Osteocyte (in vitro differentiated cells): ENCODE data around the gene CAVIN2. TPM values are rescaled to one million over a fixed set of nuclear protein-coding genes. Genes with fewer than 3 reads are reported as not detected.
"Not testable (repeated sequence)": the region's sequence is repeated elsewhere in the genome, so short reads cannot be mapped to it uniquely, and the experiment has no call there.

ENCODE experiments used
- DNase-seq: peaks from one replicate; pipeline ENCODE4 v3.0.0; 2021; ENCODE audit warnings: mixed read lengths; ENCODE audit not compliant: unreplicated experiment; ENCODE audit errors: extremely low spot score
- H3K27ac Mint-ChIP-seq: one replicate; pipeline ENCODE4 v1.8.0; 2021; ENCODE audit warnings: mild to moderate bottlenecking, mixed read lengths; ENCODE audit not compliant: unreplicated experiment
- H3K27me3 Mint-ChIP-seq: one replicate; pipeline ENCODE4 v1.8.0; 2021; ENCODE audit warnings: mixed read lengths; ENCODE audit not compliant: unreplicated experiment
- H3K36me3 Mint-ChIP-seq: one replicate; pipeline ENCODE4 v1.8.0; 2021; ENCODE audit warnings: mixed read lengths; ENCODE audit not compliant: unreplicated experiment
- H3K4me1 Mint-ChIP-seq: one replicate; pipeline ENCODE4 v1.8.0; 2021; ENCODE audit warnings: mixed read lengths; ENCODE audit not compliant: unreplicated experiment
- H3K4me3 Mint-ChIP-seq: one replicate; pipeline ENCODE4 v1.8.0; 2021; ENCODE audit warnings: mild to moderate bottlenecking, moderate library complexity, mixed read lengths; ENCODE audit not compliant: unreplicated experiment
- H3K9me3 Mint-ChIP-seq: one replicate; pipeline ENCODE4 v1.8.0; 2021; ENCODE audit warnings: mixed read lengths; ENCODE audit not compliant: unreplicated experiment
- total RNA-seq: library from RNA; stranded (reverse); gene quantifications from 2 replicates; pipeline ENCODE4 v1.2.1, GENCODE V29; 2021
- TF ChIP-seq, protein P1 (sequence below): fragments of 200-600 bp; sonication (generic); IDR thresholded peaks from 2 replicates; pipeline ENCODE4 v1.5.0; 2021; ENCODE audit warnings: antibody characterized with exemption, mild to moderate bottlenecking, moderate library complexity

The CAVIN2 gene
- total RNA-seq, 1 donor from 2014 or later: 5.3 TPM

DNA sequence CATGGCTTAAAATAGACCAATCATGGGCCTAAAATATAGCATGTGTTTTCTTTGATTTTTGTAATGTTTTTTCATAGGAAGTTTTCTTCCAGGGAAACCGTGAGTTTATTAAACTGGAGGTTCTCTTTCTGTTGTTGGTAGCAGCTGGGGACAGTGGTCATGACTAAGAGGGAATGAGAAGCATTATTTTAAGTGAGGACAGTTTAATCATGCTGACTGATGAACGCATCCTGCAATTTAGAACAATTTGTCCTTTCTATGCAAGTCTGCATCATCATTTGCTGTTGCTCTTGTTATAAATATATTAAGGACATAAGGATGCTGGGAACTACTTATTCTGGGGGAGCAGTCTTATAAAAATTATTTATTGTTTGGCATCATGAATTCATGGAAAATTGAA lies 51.2 kb downstream of the CAVIN2 start:
- peaks cover 3% of the 10 kb centered on the region for H3K4me1 Mint-ChIP-seq
- no peaks in the 10 kb centered on the region for H3K36me3 Mint-ChIP-seq
- H3K9me3 Mint-ChIP-seq: peaks cover 4% of the 10 kb centered on the region
- no peak overlapping the region for H3K27ac Mint-ChIP-seq
- TF ChIP-seq, protein P1, sequence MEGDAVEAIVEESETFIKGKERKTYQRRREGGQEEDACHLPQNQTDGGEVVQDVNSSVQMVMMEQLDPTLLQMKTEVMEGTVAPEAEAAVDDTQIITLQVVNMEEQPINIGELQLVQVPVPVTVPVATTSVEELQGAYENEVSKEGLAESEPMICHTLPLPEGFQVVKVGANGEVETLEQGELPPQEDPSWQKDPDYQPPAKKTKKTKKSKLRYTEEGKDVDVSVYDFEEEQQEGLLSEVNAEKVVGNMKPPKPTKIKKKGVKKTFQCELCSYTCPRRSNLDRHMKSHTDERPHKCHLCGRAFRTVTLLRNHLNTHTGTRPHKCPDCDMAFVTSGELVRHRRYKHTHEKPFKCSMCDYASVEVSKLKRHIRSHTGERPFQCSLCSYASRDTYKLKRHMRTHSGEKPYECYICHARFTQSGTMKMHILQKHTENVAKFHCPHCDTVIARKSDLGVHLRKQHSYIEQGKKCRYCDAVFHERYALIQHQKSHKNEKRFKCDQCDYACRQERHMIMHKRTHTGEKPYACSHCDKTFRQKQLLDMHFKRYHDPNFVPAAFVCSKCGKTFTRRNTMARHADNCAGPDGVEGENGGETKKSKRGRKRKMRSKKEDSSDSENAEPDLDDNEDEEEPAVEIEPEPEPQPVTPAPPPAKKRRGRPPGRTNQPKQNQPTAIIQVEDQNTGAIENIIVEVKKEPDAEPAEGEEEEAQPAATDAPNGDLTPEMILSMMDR: no peak
- no peak overlapping the region for H3K4me3 Mint-ChIP-seq
- no peak for DNase-seq
- no peaks in the 10 kb centered on the region for H3K27me3 Mint-ChIP-seq

DNA sequence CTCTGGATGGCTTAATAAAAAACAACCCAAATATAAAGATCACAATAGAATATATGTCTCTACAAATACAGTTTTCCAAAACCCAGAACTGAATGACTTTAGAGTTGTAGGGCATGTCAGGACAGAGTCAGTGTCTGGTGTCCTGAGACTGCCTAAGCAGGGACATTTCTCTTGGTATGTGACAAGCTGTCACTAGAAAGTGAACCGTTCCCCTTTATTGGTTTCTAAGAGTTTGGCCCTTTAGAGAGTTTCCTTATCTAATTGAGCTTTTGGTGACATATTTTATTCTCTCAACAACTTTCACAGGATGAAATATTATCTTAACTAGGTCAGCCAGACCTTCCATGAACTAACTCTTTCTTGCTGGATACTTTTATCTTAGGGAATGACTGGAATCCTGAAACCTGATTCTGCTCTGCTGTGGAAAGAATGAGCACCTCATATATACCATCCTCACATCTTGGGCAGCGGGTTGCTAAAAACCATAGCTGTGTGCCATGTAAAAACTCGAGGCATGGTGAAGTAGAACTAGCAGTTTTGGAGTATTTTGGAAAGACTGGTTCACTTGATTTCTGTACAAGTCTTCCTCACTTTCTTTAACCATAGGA lies 54.8 kb downstream of the CAVIN2 start:
- Mint-ChIP-seq H3K36me3 (no peaks in the 10 kb centered on the region), H3K4me1 (peaks cover 15% of the 10 kb centered on the region), H3K27me3 (no peaks in the 10 kb centered on the region), H3K9me3 (peaks cover 4% of the 10 kb centered on the region), H3K4me3 (no peak overlapping the region), H3K27ac (no peak overlapping the region)
- DNase-seq: no peak
- TF ChIP-seq, protein P1: no peak

DNA sequence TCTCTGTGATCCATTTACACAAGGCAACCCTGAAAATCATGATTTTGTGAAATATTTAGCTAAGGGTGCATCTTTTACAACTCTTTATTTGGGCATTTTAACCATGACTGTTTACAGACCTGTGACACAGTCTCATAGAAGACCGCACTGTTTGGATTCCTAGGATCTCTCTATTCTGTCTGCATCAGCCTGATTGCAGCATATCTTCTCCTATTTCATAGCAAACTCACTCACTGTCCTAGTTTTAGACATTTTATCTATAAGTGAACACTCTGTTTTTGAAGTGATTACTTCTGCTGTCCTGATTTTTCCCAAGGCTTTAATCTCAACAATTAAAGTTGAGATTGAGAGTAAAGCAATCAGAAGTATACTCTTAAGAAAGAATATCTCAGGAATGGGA lies 56.2 kb downstream of the CAVIN2 start:
- H3K27ac Mint-ChIP-seq: no peak overlapping the region
- H3K27me3 Mint-ChIP-seq: no peaks in the 10 kb centered on the region
- peaks cover 15% of the 10 kb centered on the region for H3K4me1 Mint-ChIP-seq
- DNase-seq: no peak
- peaks cover 4% of the 10 kb centered on the region for H3K9me3 Mint-ChIP-seq
- H3K36me3 Mint-ChIP-seq: no peaks in the 10 kb centered on the region
- H3K4me3 Mint-ChIP-seq: no peak overlapping the region
- TF ChIP-seq, protein P1: no peak

DNA sequence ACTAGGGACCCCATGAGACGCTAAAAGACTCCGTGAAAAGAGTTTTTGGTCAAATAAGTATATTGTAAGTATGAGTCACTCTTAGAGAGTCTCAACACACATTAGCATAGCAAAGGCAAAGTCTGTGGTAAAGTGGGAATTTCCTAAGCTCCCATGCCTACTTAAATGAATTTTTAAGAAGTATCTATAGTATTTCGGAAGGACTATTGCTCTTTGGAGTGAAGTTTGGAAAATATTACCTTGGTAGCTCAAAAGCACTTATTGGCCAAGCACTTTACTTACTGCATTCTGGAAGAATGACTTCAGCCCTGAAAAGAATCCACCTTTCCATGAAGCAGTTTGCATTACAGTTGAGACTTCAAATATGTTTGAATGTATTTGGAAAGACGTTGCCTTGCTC lies 57.1 kb downstream of the CAVIN2 start:
- no peak overlapping the region for H3K4me3 Mint-ChIP-seq
- H3K27me3 Mint-ChIP-seq: peaks cover under 1% of the 10 kb centered on the region
- H3K36me3 Mint-ChIP-seq: no peaks in the 10 kb centered on the region
- no peak overlapping the region for H3K27ac Mint-ChIP-seq
- no peak for DNase-seq
- H3K9me3 Mint-ChIP-seq: peaks cover 4% of the 10 kb centered on the region
- TF ChIP-seq, protein P1: no peak
- peaks cover 15% of the 10 kb centered on the region for H3K4me1 Mint-ChIP-seq

DNA sequence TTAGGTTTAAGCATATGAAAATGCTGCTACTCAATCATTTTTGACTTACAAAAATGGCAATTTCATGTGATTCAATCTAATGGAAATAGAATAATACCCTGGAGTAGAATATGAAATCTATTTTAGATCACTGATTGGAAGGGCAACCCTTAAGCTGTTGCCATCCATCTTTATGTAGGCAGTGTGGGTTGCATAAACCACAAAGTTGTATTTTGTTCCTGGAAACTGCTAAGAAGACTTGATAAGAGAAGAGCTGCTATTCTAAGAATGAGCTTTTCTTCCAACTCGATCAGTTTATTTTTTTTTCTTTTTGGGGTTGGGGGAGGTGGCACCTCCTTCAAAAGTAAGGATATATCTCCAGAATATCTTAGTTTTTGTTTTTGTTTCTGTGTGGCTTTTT lies 60.2 kb downstream of the CAVIN2 start:
- Mint-ChIP-seq H3K4me1 (peaks cover 15% of the 10 kb centered on the region), H3K9me3 (no peaks in the 10 kb centered on the region), H3K4me3 (no peak overlapping the region), H3K27ac (no peak overlapping the region), H3K36me3 (no peaks in the 10 kb centered on the region), H3K27me3 (peaks cover 11% of the 10 kb centered on the region)
- TF ChIP-seq, protein P1: no peak
- no peak for DNase-seq

DNA sequence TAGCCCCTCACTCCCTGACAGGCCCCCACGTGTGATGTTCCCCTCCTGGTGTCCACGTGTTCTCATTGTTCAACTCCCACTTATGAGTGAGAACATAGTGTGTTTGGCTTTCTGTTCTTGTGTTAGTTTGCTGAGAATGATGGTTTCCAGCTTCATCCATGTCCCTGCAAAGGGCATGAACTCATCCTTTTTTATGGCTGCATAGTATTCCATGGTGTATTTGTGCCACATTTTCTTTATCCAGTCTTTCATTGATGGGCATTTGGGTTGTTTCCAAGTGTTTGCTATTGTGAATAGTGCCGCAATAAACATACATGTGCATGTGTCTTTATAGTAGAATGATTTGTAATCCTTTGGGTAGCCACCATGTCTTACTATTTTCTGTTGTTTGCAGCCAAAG lies 61.2 kb downstream of the CAVIN2 start:
- peaks cover 11% of the 10 kb centered on the region for H3K27me3 Mint-ChIP-seq
- peaks cover 12% of the 10 kb centered on the region for H3K4me1 Mint-ChIP-seq
- H3K36me3 Mint-ChIP-seq, H3K4me3 Mint-ChIP-seq, DNase-seq, H3K9me3 Mint-ChIP-seq, H3K27ac Mint-ChIP-seq: not testable (repeated sequence)
